Tibial nerve (tissue), 4 donors: ENCODE results near the gene CDK2.

Experiments
- CTCF ChIP-seq, 5 experiments: fragments of 200-600 bp in 3 of 5; fragments of 450-650 bp in 2 of 5; sonication (generic) in 3 of 5; IDR thresholded peaks; one replicate each; pipeline ENCODE4 v1.5.1; 2016 to 2019; ENCODE audit warnings: antibody characterized with exemption in 5 of 5, mild to moderate bottlenecking in 3 of 5, moderate library complexity in 2 of 5
- EP300 ChIP-seq, 2 donors: sonication (generic); formaldehyde crosslinking; IDR thresholded peaks; one replicate each; pipeline ENCODE4 v1.6.1; 2017; ENCODE audit warnings: antibody characterized with exemption in 2 of 2, mild to moderate bottlenecking in 1 of 2
- POLR2A ChIP-seq, 2 donors: fragments of 450-650 bp; IDR thresholded peaks; one replicate each; pipeline ENCODE4 v1.6.1; 2017; ENCODE audit warnings: antibody characterized with exemption in 2 of 2, mild to moderate bottlenecking in 2 of 2, moderate library complexity in 2 of 2

GRCh38 chr12:56010111-56010570, 43.5 kb downstream of the CDK2 start:
- TF ChIP-seq EP300 (IDR thresholded peaks at IDR 0.05): no peak
- TF ChIP-seq CTCF (IDR thresholded peaks at IDR 0.05): no peak
- TF ChIP-seq POLR2A (IDR thresholded peaks at IDR 0.05): no peak
